MM.1S (cell line): Measurements from ENCODE around the gene MB.

ENCODE experiments used
- CTCF ChIP-seq: fragments of 300-600 bp; sonication (generic); IDR thresholded peaks from 2 replicates; pipeline ENCODE4 v1.5.1; 2016; ENCODE audit warnings: antibody characterized with exemption, low read length, mixed read lengths
- EZH2 ChIP-seq: fragments of 300-600 bp; sonication (generic); optimal IDR thresholded peaks from 2 replicates; pipeline ENCODE3; 2017; ENCODE audit warnings: low read depth, mild to moderate bottlenecking, antibody characterized with exemption, low read length, mixed read lengths

- TF ChIP-seq CTCF (no peak), EZH2 (no peak)
Observed at GRCh38 chr22:35610741-35611140, 6.4 kb downstream of the MB start.
